ENCODE data around the gene F10.

DNA sequence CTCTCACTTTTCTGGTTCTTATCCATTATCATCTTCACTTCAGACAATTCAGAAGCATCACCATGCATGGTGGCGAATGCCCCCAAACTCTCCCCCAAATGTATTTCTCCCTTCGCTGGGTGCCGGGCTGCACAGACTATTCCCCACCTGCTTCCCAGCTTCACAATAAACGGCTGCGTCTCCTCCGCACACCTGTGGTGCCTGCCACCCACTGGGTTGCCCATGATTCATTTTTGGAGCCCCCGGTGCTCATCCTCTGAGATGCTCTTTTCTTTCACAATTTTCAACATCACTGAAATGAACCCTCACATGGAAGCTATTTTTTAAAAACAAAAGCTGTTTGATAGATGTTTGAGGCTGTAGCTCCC lies 2.8 kb upstream of the F10 start:
- no peak for TF ChIP-seq EZH2 (IDR thresholded peaks at IDR 0.05; ENCODE audit: borderline replicate concordance, insufficient read depth, low read length, poor library complexity, severe bottlenecking)
- TF ChIP-seq, protein P1, sequence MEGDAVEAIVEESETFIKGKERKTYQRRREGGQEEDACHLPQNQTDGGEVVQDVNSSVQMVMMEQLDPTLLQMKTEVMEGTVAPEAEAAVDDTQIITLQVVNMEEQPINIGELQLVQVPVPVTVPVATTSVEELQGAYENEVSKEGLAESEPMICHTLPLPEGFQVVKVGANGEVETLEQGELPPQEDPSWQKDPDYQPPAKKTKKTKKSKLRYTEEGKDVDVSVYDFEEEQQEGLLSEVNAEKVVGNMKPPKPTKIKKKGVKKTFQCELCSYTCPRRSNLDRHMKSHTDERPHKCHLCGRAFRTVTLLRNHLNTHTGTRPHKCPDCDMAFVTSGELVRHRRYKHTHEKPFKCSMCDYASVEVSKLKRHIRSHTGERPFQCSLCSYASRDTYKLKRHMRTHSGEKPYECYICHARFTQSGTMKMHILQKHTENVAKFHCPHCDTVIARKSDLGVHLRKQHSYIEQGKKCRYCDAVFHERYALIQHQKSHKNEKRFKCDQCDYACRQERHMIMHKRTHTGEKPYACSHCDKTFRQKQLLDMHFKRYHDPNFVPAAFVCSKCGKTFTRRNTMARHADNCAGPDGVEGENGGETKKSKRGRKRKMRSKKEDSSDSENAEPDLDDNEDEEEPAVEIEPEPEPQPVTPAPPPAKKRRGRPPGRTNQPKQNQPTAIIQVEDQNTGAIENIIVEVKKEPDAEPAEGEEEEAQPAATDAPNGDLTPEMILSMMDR (IDR thresholded peaks at IDR 0.05; ENCODE audit: poor library complexity, severe bottlenecking) = no peak
- no peak for TF ChIP-seq EP300 (conservative IDR thresholded peaks at IDR 0.05; ENCODE audit: poor library complexity, severe bottlenecking)
- TF ChIP-seq, protein P2, sequence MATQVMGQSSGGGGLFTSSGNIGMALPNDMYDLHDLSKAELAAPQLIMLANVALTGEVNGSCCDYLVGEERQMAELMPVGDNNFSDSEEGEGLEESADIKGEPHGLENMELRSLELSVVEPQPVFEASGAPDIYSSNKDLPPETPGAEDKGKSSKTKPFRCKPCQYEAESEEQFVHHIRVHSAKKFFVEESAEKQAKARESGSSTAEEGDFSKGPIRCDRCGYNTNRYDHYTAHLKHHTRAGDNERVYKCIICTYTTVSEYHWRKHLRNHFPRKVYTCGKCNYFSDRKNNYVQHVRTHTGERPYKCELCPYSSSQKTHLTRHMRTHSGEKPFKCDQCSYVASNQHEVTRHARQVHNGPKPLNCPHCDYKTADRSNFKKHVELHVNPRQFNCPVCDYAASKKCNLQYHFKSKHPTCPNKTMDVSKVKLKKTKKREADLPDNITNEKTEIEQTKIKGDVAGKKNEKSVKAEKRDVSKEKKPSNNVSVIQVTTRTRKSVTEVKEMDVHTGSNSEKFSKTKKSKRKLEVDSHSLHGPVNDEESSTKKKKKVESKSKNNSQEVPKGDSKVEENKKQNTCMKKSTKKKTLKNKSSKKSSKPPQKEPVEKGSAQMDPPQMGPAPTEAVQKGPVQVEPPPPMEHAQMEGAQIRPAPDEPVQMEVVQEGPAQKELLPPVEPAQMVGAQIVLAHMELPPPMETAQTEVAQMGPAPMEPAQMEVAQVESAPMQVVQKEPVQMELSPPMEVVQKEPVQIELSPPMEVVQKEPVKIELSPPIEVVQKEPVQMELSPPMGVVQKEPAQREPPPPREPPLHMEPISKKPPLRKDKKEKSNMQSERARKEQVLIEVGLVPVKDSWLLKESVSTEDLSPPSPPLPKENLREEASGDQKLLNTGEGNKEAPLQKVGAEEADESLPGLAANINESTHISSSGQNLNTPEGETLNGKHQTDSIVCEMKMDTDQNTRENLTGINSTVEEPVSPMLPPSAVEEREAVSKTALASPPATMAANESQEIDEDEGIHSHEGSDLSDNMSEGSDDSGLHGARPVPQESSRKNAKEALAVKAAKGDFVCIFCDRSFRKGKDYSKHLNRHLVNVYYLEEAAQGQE (IDR thresholded peaks at IDR 0.05; ENCODE audit: borderline replicate concordance) = no peak
- no peak for TF ChIP-seq POLR2AphosphoS5 (IDR thresholded peaks at IDR 0.05)
- TF ChIP-seq TAF1 (IDR thresholded peaks at IDR 0.05; ENCODE audit: low read depth) = no peak

Data from neural cell (in vitro differentiated cells).